ENCODE measurements around the gene PDE6A.

The PDE6A gene

GRCh38 chr5:149887622-149888183, 56.9 kb downstream of the PDE6A start:
- Histone ChIP-seq H3K27me3 (ENCODE audit: insufficient read depth, poor library complexity, severe bottlenecking) (no peaks in the 10 kb centered on the region), H3K27ac (replicated peaks) (no peak overlapping the region), H3K4me3 (replicated peaks; ENCODE audit: insufficient read depth, low read length) (no peak overlapping the region)
- no peak for DNase-seq (ENCODE audit: low read depth in 1 of 2, low spot score in 1 of 2)
- TF ChIP-seq POLR2AphosphoS5 (IDR thresholded peaks at IDR 0.05; ENCODE audit: low read depth) (no peak), REST (IDR thresholded peaks at IDR 0.05; ENCODE audit: insufficient replicate concordance, low read depth) (no peak), SPI1 (IDR thresholded peaks at IDR 0.05; ENCODE audit: borderline replicate concordance, low read depth) (no peak), CTCF (IDR thresholded peaks at IDR 0.05; ENCODE audit: insufficient read depth, low read length) (no peak), GABPA (IDR thresholded peaks at IDR 0.05; ENCODE audit: low read depth) (no peak)

GRCh38 chr5:149886692-149887470, 57.7 kb downstream of the PDE6A start:
- no peak for DNase-seq (ENCODE audit: low read depth in 1 of 2, low spot score in 1 of 2)
- Histone ChIP-seq H3K27me3 (ENCODE audit: insufficient read depth, poor library complexity, severe bottlenecking) (no peaks in the 10 kb centered on the region), H3K4me3 (replicated peaks; ENCODE audit: insufficient read depth, low read length) (no peak overlapping the region), H3K27ac (replicated peaks) (no peak overlapping the region)
- no peak for TF ChIP-seq GABPA (IDR thresholded peaks at IDR 0.05; ENCODE audit: low read depth)
- TF ChIP-seq SPI1 (IDR thresholded peaks at IDR 0.05; ENCODE audit: borderline replicate concordance, low read depth): no peak
- no peak for TF ChIP-seq CTCF (IDR thresholded peaks at IDR 0.05; ENCODE audit: insufficient read depth, low read length)
- no peak for TF ChIP-seq REST (IDR thresholded peaks at IDR 0.05; ENCODE audit: insufficient replicate concordance, low read depth)
- TF ChIP-seq POLR2AphosphoS5 (IDR thresholded peaks at IDR 0.05; ENCODE audit: low read depth): no peak

- H3K27me3 ChIP-seq (ENCODE audit: insufficient read depth, poor library complexity, severe bottlenecking): no peaks in the 10 kb centered on the region
- TF ChIP-seq REST (IDR thresholded peaks at IDR 0.05; ENCODE audit: insufficient replicate concordance, low read depth) (no peak), POLR2AphosphoS5 (IDR thresholded peaks at IDR 0.05; ENCODE audit: low read depth) (no peak), CTCF (IDR thresholded peaks at IDR 0.05; ENCODE audit: insufficient read depth, low read length) (no peak), SPI1 (IDR thresholded peaks at IDR 0.05; ENCODE audit: borderline replicate concordance, low read depth) (no peak), GABPA (IDR thresholded peaks at IDR 0.05; ENCODE audit: low read depth) (no peak)
- H3K4me3 ChIP-seq (replicated peaks; ENCODE audit: insufficient read depth, low read length): no peak overlapping the region
- no peak for DNase-seq (ENCODE audit: low read depth in 1 of 2, low spot score in 1 of 2)
- H3K27ac ChIP-seq (replicated peaks): no peak overlapping the region
Measured at GRCh38 chr5:149886060-149886459, 58.5 kb downstream of the PDE6A start.

Data from HL-60 (cell line).